Liver (tissue), 9 donors: ENCODE measurements around the gene UBR3. TPM values are rescaled to one million over a fixed set of nuclear protein-coding genes. Genes with fewer than 3 reads are reported as not detected.

Source experiments
- DNase-seq: peaks from one replicate; pipeline ENCODE4 v3.0.0-alpha.2; 2017; ENCODE audit warnings: low spot score
- H3K27ac ChIP-seq, 2 donors: one replicate each; pipeline ENCODE4 v1.7.0; 2013; ENCODE audit warnings: inconsistent platforms in 2 of 2, low read length in 2 of 2, control low read depth in 1 of 2, low read depth in 1 of 2, mild to moderate bottlenecking in 1 of 2
- H3K27me3 ChIP-seq, 4 donors: one replicate each; pipeline versions ENCODE4 v1.6.1 to v1.7.0; 2013; ENCODE audit warnings: low read length in 3 of 4, inconsistent platforms in 1 of 4, mild to moderate bottlenecking in 1 of 4, moderate library complexity in 1 of 4; ENCODE audit not compliant: control insufficient read depth in 4 of 4, insufficient read depth in 4 of 4
- H3K36me3 ChIP-seq, 4 donors: one replicate each; pipeline versions ENCODE4 v1.6.1 to v1.7.0; 2013; ENCODE audit warnings: low read length in 3 of 4, mild to moderate bottlenecking in 3 of 4, low read depth in 1 of 4, moderate library complexity in 1 of 4; ENCODE audit not compliant: control insufficient read depth in 4 of 4, insufficient read depth in 3 of 4
- H3K4me1 ChIP-seq, 4 donors: one replicate each; pipeline versions ENCODE4 v1.6.1 to v1.7.0; 2013; ENCODE audit warnings: low read length in 3 of 4, mild to moderate bottlenecking in 3 of 4, moderate library complexity in 1 of 4; ENCODE audit not compliant: control insufficient read depth in 4 of 4, insufficient read depth in 4 of 4
- H3K4me3 ChIP-seq, 3 donors: one replicate each; pipeline versions ENCODE4 v1.6.1 to v1.7.0; 2013; ENCODE audit warnings: low read length in 3 of 3, control low read depth in 1 of 3, low read depth in 1 of 3, mild to moderate bottlenecking in 1 of 3
- H3K9ac ChIP-seq, 2 donors: one replicate each; pipeline ENCODE4 v1.7.0; 2013; ENCODE audit warnings: low read length in 2 of 2, mild to moderate bottlenecking in 2 of 2, moderate library complexity in 2 of 2, control low read depth in 1 of 2, low read depth in 1 of 2
- H3K9me3 ChIP-seq, 4 donors: one replicate each; pipeline versions ENCODE4 v1.6.1 to v1.7.0; 2013; ENCODE audit warnings: low read length in 3 of 4; ENCODE audit not compliant: control insufficient read depth in 4 of 4
- EGR1 ChIP-seq, 2 donors: IDR thresholded peaks; 2 replicates each; pipeline ENCODE4 v1.6.1; 2016 to 2018; ENCODE audit warnings: antibody characterized with exemption in 2 of 2, low read depth in 2 of 2
- FOXA1 ChIP-seq: IDR thresholded peaks from 2 replicates; pipeline ENCODE4 v1.6.1; 2016; ENCODE audit warnings: antibody characterized with exemption
- FOXA2 ChIP-seq: IDR thresholded peaks from 2 replicates; pipeline ENCODE4 v1.6.1; 2016; ENCODE audit warnings: antibody characterized with exemption
- GABPA ChIP-seq, 2 donors: IDR thresholded peaks in 1 of 2; conservative IDR thresholded peaks in 1 of 2; 2 replicates each; pipeline ENCODE4 v1.6.1; 2016; ENCODE audit warnings: antibody characterized with exemption in 2 of 2, mild to moderate bottlenecking in 1 of 2, moderate library complexity in 1 of 2
- HNF4A ChIP-seq, 2 donors: conservative IDR thresholded peaks; 2 replicates each; pipeline ENCODE4 v1.6.1; 2016; ENCODE audit warnings: antibody characterized with exemption in 2 of 2, mild to moderate bottlenecking in 2 of 2
- HNF4G ChIP-seq: IDR thresholded peaks from 2 replicates; pipeline ENCODE4 v1.6.1; 2016; ENCODE audit warnings: antibody characterized with exemption
- MAX ChIP-seq: IDR thresholded peaks from 2 replicates; pipeline ENCODE4 v1.6.1; 2016; ENCODE audit warnings: antibody characterized with exemption
- NR2F2 ChIP-seq: IDR thresholded peaks from 2 replicates; pipeline ENCODE4 v1.6.1; 2016; ENCODE audit warnings: antibody characterized with exemption
- RAD21 ChIP-seq, 2 donors: IDR thresholded peaks; 2 replicates each; pipeline ENCODE4 v1.6.1; 2016; ENCODE audit warnings: antibody characterized with exemption in 2 of 2, mild to moderate bottlenecking in 2 of 2
- REST ChIP-seq: IDR thresholded peaks from 2 replicates; pipeline ENCODE4 v1.6.1; 2016; ENCODE audit warnings: antibody characterized with exemption, mild to moderate bottlenecking
- RXRA ChIP-seq, 2 donors: IDR thresholded peaks; 2 replicates each; pipeline ENCODE4 v1.6.1; 2017 to 2018; ENCODE audit warnings: antibody characterized with exemption in 2 of 2, mild to moderate bottlenecking in 1 of 2
- SP1 ChIP-seq: IDR thresholded peaks from 2 replicates; pipeline ENCODE4 v1.6.1; 2018; ENCODE audit warnings: antibody characterized with exemption, mild to moderate bottlenecking
- TAF1 ChIP-seq: conservative IDR thresholded peaks from 2 replicates; pipeline ENCODE4 v1.6.1; 2016; ENCODE audit warnings: antibody characterized with exemption, mild to moderate bottlenecking
- YY1 ChIP-seq: IDR thresholded peaks from 2 replicates; pipeline ENCODE4 v1.6.1; 2016; ENCODE audit warnings: antibody characterized with exemption, mild to moderate bottlenecking
- WGBS: extraction: QIAGEN DNeasy Blood & Tissue Kit; methylation state at CpG from one replicate; pipeline ENCODE4 v1.1.7; 2013; 5-methylcytosine and 5-hydroxymethylcytosine counted together
- polyA plus RNA-seq, 2 donors: library from polyadenylated mRNA; stranded (reverse) in 1 of 2; unstranded in 1 of 2; fragments of 200-250 nt in 1 of 2; fragments of >200 nt in 1 of 2; fragmentation: Nextera tagmentation in 1 of 2; extraction: Ambion mirVana in 1 of 2; gene quantifications; one replicate each; pipeline versions ENCODE4 v1.2.1 to v1.2.3, GENCODE V29; 2013 to 2015
- total RNA-seq, 2 donors: library from RNA; depleted of rRNA; stranded (reverse); fragments of >200 nt; gene quantifications; one replicate each; pipeline ENCODE4 v1.2.3, GENCODE V29; 2014
- TF ChIP-seq, protein P1 (sequence below): IDR thresholded peaks from 2 replicates; pipeline ENCODE4 v1.6.1; 2016; ENCODE audit warnings: antibody characterized with exemption
- TF ChIP-seq, protein P2 (sequence below): fragments of 150-350 bp; IDR thresholded peaks from 2 replicates; pipeline ENCODE4 v1.5.1; 2017; ENCODE audit warnings: improper control_type of control experiment, low read depth, low read length; ENCODE audit not compliant: missing input control
- TF ChIP-seq, protein P3 (sequence below): IDR thresholded peaks from 2 replicates; pipeline ENCODE4 v1.6.1; 2016; ENCODE audit warnings: antibody characterized with exemption
- donor health status: healthy.
- donor health status: healthy.
- donor health status: healthy.
- donor health status: healthy.
- donor health status: healthy.

UBR3 gene
- total and polyA plus RNA-seq, 4 donors: 8.5 to 69.4 (median 28.4) TPM

GRCh38 chr2:170070778-170071177 lies 243.5 kb downstream of the UBR3 start:
- Histone ChIP-seq H3K4me3 (no peak overlapping the region), H3K36me3 (peaks cover 2 to 19% (median 12%) of the 10 kb centered on the region in 4 donors), H3K27ac (no peak overlapping the region), H3K27me3 (no peaks in the 10 kb centered on the region), H3K4me1 (no peaks in the 10 kb centered on the region), H3K9ac (no peak overlapping the region), H3K9me3 (no peaks in the 10 kb centered on the region)
- no peak for DNase-seq
- no peak for TF ChIP-seq TAF1
- no peak for TF ChIP-seq FOXA1
- no peak for TF ChIP-seq RXRA (IDR thresholded peaks at IDR 0.05)
- TF ChIP-seq, protein P1, sequence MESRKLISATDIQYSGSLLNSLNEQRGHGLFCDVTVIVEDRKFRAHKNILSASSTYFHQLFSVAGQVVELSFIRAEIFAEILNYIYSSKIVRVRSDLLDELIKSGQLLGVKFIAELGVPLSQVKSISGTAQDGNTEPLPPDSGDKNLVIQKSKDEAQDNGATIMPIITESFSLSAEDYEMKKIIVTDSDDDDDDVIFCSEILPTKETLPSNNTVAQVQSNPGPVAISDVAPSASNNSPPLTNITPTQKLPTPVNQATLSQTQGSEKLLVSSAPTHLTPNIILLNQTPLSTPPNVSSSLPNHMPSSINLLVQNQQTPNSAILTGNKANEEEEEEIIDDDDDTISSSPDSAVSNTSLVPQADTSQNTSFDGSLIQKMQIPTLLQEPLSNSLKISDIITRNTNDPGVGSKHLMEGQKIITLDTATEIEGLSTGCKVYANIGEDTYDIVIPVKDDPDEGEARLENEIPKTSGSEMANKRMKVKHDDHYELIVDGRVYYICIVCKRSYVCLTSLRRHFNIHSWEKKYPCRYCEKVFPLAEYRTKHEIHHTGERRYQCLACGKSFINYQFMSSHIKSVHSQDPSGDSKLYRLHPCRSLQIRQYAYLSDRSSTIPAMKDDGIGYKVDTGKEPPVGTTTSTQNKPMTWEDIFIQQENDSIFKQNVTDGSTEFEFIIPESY: no peak
- no peak for TF ChIP-seq RAD21 (IDR thresholded peaks at IDR 0.05)
- TF ChIP-seq REST: no peak
- TF ChIP-seq, protein P2, sequence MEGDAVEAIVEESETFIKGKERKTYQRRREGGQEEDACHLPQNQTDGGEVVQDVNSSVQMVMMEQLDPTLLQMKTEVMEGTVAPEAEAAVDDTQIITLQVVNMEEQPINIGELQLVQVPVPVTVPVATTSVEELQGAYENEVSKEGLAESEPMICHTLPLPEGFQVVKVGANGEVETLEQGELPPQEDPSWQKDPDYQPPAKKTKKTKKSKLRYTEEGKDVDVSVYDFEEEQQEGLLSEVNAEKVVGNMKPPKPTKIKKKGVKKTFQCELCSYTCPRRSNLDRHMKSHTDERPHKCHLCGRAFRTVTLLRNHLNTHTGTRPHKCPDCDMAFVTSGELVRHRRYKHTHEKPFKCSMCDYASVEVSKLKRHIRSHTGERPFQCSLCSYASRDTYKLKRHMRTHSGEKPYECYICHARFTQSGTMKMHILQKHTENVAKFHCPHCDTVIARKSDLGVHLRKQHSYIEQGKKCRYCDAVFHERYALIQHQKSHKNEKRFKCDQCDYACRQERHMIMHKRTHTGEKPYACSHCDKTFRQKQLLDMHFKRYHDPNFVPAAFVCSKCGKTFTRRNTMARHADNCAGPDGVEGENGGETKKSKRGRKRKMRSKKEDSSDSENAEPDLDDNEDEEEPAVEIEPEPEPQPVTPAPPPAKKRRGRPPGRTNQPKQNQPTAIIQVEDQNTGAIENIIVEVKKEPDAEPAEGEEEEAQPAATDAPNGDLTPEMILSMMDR: no peak
- TF ChIP-seq FOXA2: no peak
- no peak for TF ChIP-seq MAX
- TF ChIP-seq SP1: no peak
- no peak for TF ChIP-seq HNF4G
- no peak for TF ChIP-seq GABPA (IDR thresholded peaks at IDR 0.05 in 1 of 2, conservative IDR thresholded peaks at IDR 0.05 in 1 of 2)
- TF ChIP-seq, protein P3, sequence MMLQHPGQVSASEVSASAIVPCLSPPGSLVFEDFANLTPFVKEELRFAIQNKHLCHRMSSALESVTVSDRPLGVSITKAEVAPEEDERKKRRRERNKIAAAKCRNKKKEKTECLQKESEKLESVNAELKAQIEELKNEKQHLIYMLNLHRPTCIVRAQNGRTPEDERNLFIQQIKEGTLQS: no peak
- 99% methylated on average over 2 of the region's 2 CpGs for WGBS

- Histone ChIP-seq H3K4me3 (no peak overlapping the region), H3K36me3 (peaks cover 0 to 17% (median 9%) of the 10 kb centered on the region in 4 donors), H3K9me3 (no peaks in the 10 kb centered on the region), H3K27me3 (no peaks in the 10 kb centered on the region), H3K27ac (no peak overlapping the region), H3K9ac (no peak overlapping the region), H3K4me1 (no peaks in the 10 kb centered on the region)
- 51% methylated on average over 2 of the region's 2 CpGs for WGBS
- DNase-seq: no peak
- TF ChIP-seq EGR1 (IDR thresholded peaks at IDR 0.05; ENCODE audit: low read depth in 2 of 2): no peak
- no peak for TF ChIP-seq GABPA (IDR thresholded peaks at IDR 0.05 in 1 of 2, conservative IDR thresholded peaks at IDR 0.05 in 1 of 2)
- no peak for TF ChIP-seq MAX
- no peak for TF ChIP-seq HNF4G
- TF ChIP-seq, protein P2: no peak
- TF ChIP-seq FOXA1: no peak
- TF ChIP-seq FOXA2: no peak
- TF ChIP-seq TAF1: no peak
- TF ChIP-seq RAD21 (IDR thresholded peaks at IDR 0.05): no peak
- TF ChIP-seq, protein P1: no peak
- no peak for TF ChIP-seq NR2F2
- TF ChIP-seq HNF4A (conservative IDR thresholded peaks at IDR 0.05): no peak
- TF ChIP-seq, protein P3: no peak
- no peak for TF ChIP-seq SP1
- no peak for TF ChIP-seq RXRA (IDR thresholded peaks at IDR 0.05)
- TF ChIP-seq YY1: no peak
Measured at GRCh38 chr2:170073288-170073687, 246.0 kb downstream of the UBR3 start.
